Transverse colon (tissue), 3 donors: Measurements from ENCODE around the gene NR4A3.

Experiments
- CTCF ChIP-seq, 5 experiments: fragments of 200-600 bp in 3 of 5; fragments of 450-650 bp in 2 of 5; sonication (generic) in 3 of 5; IDR thresholded peaks; 1 replicate in 2 of 5; 2 replicates in 3 of 5; pipeline ENCODE4 v1.5.1; 2016 to 2017; ENCODE audit warnings: antibody characterized with exemption in 5 of 5, inconsistent platforms in 3 of 5, mild to moderate bottlenecking in 2 of 5, moderate library complexity in 1 of 5
- POLR2A ChIP-seq: fragments of 450-650 bp; IDR thresholded peaks from one replicate; pipeline ENCODE4 v1.6.1; 2016; ENCODE audit warnings: antibody characterized with exemption, mild to moderate bottlenecking, moderate library complexity

DNA sequence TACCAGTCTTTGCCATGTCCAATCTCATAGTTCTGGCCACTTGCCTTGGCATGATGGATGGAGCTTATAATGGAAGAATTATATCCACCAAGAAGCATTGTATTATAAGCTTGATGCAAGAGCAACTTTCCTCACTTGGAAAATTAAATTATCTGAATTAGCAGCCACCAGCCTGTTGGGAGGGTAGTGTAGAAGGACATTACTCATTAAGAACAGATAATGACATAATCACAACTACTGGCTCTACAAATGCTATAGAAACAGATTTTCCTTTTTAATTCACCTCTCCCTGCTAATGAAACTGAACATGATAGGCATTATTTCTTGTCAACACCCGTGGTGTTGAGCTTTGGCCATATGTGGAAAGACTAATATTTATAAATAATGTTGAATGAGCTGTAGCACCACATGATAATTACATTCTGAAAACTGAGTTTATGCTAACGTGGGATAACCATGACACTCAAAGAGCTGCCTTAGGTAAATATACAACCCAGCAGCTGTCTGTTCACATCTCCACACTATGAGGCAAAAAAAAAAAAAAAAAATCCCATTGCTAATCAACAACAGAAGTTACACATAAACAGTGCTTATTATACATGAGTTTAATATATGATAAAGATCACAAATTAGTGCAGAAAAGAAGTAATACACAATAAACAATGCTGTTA lies 48.1 kb upstream of the NR4A3 start:
- TF ChIP-seq POLR2A: no peak
- TF ChIP-seq CTCF (IDR thresholded peaks at IDR 0.05): no peak
